Activated naive CD4-positive, alpha-beta T cell treated with anti-CD3 and anti-CD28 coated beads, Interleukin-2, amount 10 ng/mL, durations not matched to agents 7 days and 5 days (primary cell): ENCODE results near the gene OTUB2.

Experiments used
- CTCF ChIA-PET: fragments of 350-600 bp; sonication (Branson Sonifier 250); formaldehyde crosslinking; loops from one replicate; lab custom pipeline; 2021; ENCODE audit warnings: antibody characterized with exemption; lab: Charles Lee
- DNase-seq: peaks from one replicate; pipeline ENCODE4 v3.0.0-alpha.2; 2020
- H3K27ac Mint-ChIP-seq: one replicate; pipeline ENCODE4 v1.8.0; 2021; ENCODE audit warnings: mild to moderate bottlenecking, moderate library complexity, mixed read lengths
- H3K27me3 Mint-ChIP-seq: one replicate; pipeline ENCODE4 v1.8.0; 2021; ENCODE audit warnings: mild to moderate bottlenecking, mixed read lengths
- H3K36me3 Mint-ChIP-seq: one replicate; pipeline ENCODE4 v1.8.0; 2021; ENCODE audit warnings: mixed read lengths
- H3K4me1 Mint-ChIP-seq: one replicate; pipeline ENCODE4 v1.8.0; 2021; ENCODE audit warnings: mixed read lengths
- H3K4me3 Mint-ChIP-seq: one replicate; pipeline ENCODE4 v1.8.0; 2021; ENCODE audit warnings: mild to moderate bottlenecking, moderate library complexity, mixed read lengths
- H3K9me3 Mint-ChIP-seq: one replicate; pipeline ENCODE4 v1.8.0; 2021; ENCODE audit warnings: mixed read lengths

The OTUB2 gene

GRCh38 chr14:94019329-94019728 lies 6.8 kb upstream of the OTUB2 start:
- H3K4me1 Mint-ChIP-seq, result peaks cover 50% of the 10 kb centered on the region
- H3K27ac Mint-ChIP-seq, result no peak overlapping the region
- DNase-seq, result no peak
- peaks cover 70% of the 10 kb centered on the region for H3K27me3 Mint-ChIP-seq
- no peaks in the 10 kb centered on the region for H3K9me3 Mint-ChIP-seq
- H3K36me3 Mint-ChIP-seq, result no peaks in the 10 kb centered on the region
- CTCF ChIA-PET, result interaction anchor here (0.8 to 3.9 kb wide), 2 partner anchors 15 to 17 kb away, joined by 3 to 16 read pairs; no protein-coding TSS in a partner anchor
- H3K4me3 Mint-ChIP-seq, result no peak overlapping the region

GRCh38 chr14:94020267-94020666 lies 5.9 kb upstream of the OTUB2 start:
- Mint-ChIP-seq H3K36me3 (no peaks in the 10 kb centered on the region), H3K27ac (no peak overlapping the region), H3K27me3 (peaks cover 69% of the 10 kb centered on the region), H3K4me3 (no peak overlapping the region), H3K9me3 (no peaks in the 10 kb centered on the region), H3K4me1 (peaks cover 44% of the 10 kb centered on the region)
- DNase-seq, result no peak
- CTCF ChIA-PET, result interaction anchor here (2.0 to 6.4 kb wide), 4 partner anchors 15 to 116 kb away, joined by 8 to 44 read pairs (median 14); no protein-coding TSS in a partner anchor

- no peak for DNase-seq
- Mint-ChIP-seq H3K36me3 (no peaks in the 10 kb centered on the region), H3K27me3 (peaks cover 61% of the 10 kb centered on the region), H3K4me1 (peaks cover 48% of the 10 kb centered on the region), H3K9me3 (no peaks in the 10 kb centered on the region), H3K27ac (no peak overlapping the region), H3K4me3 (no peak overlapping the region)
- CTCF ChIA-PET, result interaction anchor here (0.7 to 6.4 kb wide), 12 partner anchors 12 to 159 kb away, joined by 3 to 44 read pairs (median 4); no protein-coding TSS in a partner anchor
Observed at GRCh38 chr14:94021001-94021400, 5.1 kb upstream of the OTUB2 start.

DNA sequence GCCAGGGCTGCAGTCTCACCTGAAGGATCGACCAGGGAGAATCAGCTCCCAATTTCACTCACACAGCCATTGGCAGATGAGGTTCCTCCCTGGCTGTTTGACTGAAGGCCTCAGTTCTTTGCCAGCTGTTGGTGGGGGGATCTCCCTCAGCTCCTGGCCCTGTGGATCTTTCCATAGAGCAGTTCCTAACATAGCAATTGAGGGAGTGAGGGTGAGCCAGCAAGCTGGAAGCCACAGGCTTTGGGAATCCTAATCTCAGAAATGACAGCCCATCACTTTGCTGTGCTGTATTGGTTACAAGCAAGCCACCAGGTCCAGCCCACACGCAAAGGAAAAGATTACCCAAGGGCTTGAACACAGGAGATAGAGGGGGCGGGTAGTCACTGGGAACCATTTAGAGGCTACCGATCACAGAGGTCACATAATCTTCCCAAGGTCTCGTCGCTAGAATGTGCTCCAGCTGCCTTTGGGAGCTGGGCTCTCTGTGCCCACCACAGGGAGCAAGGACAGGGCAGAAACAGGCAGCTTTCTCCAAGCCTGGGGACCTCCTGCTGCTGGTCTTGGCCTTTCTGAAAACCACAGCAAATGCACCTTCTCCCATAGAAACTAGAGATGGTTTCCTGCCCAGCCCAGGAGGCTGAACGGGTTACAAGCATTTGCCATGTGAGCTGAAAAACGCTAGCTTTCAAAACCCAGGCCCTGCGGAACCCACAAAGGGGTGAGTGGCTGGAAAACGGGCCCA lies 4.6 kb upstream of the OTUB2 start:
- Mint-ChIP-seq H3K4me1 (peaks cover 51% of the 10 kb centered on the region), H3K36me3 (no peaks in the 10 kb centered on the region), H3K27ac (peak overlapping the region; percentile 77), H3K9me3 (no peaks in the 10 kb centered on the region), H3K27me3 (peaks cover 55% of the 10 kb centered on the region), H3K4me3 (no peak overlapping the region)
- peak; percentile 54 for DNase-seq
- CTCF ChIA-PET, result interaction anchor here (0.7 to 6.4 kb wide), 12 partner anchors 12 to 159 kb away, joined by 3 to 44 read pairs (median 4); no protein-coding TSS in a partner anchor

DNA sequence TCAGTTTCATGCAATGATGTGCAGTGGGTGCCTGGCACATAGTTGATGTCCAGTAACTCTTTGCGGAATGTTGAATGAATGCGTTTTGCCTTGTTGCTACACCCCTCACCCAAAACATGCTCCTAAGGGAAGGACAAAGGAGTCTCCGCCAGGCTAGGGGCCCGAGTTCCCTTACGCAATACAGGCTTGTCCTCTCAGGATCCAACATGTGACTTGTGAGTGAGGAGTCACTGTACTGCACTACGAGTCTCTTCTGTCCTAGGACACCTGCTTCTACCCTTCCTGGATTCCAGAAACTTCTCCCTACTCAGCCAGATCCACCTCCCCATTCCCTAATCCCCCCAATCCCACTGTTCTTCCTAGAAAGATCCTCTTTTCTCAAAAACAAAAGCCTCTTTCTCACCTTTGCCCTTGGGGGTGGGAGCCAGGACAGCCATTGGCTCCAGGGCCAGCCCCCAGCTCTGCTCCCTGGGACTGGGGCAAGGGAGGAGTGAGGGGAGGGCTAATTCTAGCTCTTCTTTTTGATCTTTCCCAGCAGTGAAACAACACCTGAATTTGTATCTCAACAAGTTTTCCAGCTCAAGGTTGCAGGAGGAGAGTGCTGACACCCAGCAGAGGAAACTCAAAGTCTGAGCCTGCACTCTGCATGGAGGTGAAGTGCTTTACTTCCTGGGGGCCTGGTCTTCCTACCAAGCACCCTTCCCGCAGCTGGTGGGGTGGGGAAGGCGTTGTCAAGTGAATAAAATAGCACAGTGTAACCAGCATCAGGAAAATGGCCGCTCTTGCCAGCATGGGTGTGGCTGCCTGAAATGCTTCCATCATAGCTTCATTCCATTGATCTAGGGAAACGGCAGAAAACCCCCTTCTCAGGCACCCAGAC lies 3.4 kb upstream of the OTUB2 start:
- peaks cover 58% of the 10 kb centered on the region for H3K4me1 Mint-ChIP-seq
- CTCF ChIA-PET, result interaction anchor here (1.0 to 6.4 kb wide), 6 partner anchors 12 to 114 kb away, joined by 3 to 44 read pairs (median 8); no protein-coding TSS in a partner anchor
- H3K36me3 Mint-ChIP-seq, result no peaks in the 10 kb centered on the region
- no peaks in the 10 kb centered on the region for H3K9me3 Mint-ChIP-seq
- H3K27me3 Mint-ChIP-seq, result peaks cover 43% of the 10 kb centered on the region
- peak overlapping the region; percentile 77 for H3K27ac Mint-ChIP-seq
- DNase-seq, result no peak
- no peak overlapping the region for H3K4me3 Mint-ChIP-seq

DNA sequence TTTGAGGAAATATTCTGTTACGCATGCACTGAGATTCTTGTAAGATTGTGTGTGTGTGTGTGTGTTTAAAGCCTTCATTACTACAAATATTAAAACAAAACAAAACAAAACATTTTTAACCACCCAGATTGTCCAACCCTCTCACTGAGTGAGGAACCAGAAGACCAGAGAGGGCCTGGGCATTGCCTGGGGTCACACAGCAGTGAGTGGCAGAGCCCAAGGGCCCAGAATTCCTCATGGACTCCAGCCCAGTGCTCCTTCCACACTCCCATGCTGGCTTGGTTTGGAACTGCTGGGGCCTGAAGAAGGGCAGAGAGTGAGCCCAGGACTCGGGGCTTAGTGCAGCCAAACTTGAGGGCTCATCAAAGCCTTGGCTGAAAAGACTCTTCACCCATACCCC lies 1.6 kb upstream of the OTUB2 start:
- Mint-ChIP-seq H3K9me3 (no peaks in the 10 kb centered on the region), H3K4me1 (peaks cover 74% of the 10 kb centered on the region), H3K27ac (no peak overlapping the region), H3K36me3 (peaks cover 2% of the 10 kb centered on the region), H3K4me3 (no peak overlapping the region), H3K27me3 (peaks cover 36% of the 10 kb centered on the region)
- CTCF ChIA-PET, result interaction anchor here (1.1 to 6.4 kb wide), 2 partner anchors 10 to 11 kb away, joined by 3 to 44 read pairs; no protein-coding TSS in a partner anchor
- no peak for DNase-seq

- peak overlapping the region; percentile 72 for H3K4me3 Mint-ChIP-seq
- H3K27ac Mint-ChIP-seq, result peak overlapping the region; percentile 66
- no peak for DNase-seq
- no peaks in the 10 kb centered on the region for H3K9me3 Mint-ChIP-seq
- peaks cover 25% of the 10 kb centered on the region for H3K27me3 Mint-ChIP-seq
- CTCF ChIA-PET, result interaction anchor here (0.6 to 6.4 kb wide), 5 partner anchors 9 to 111 kb away, joined by 3 to 44 read pairs (median 3); no protein-coding TSS in a partner anchor
- peaks cover 68% of the 10 kb centered on the region for H3K4me1 Mint-ChIP-seq
- peaks cover 2% of the 10 kb centered on the region for H3K36me3 Mint-ChIP-seq
Observed at GRCh38 chr14:94025720-94026119, 420 bp upstream of the OTUB2 start.

GRCh38 chr14:94026889-94027469 lies 839 bp downstream of the OTUB2 start:
- peak overlapping the region; percentile 49 for H3K4me3 Mint-ChIP-seq
- H3K4me1 Mint-ChIP-seq, result peaks cover 55% of the 10 kb centered on the region
- peaks cover 18% of the 10 kb centered on the region for H3K27me3 Mint-ChIP-seq
- no peak overlapping the region for H3K27ac Mint-ChIP-seq
- no peaks in the 10 kb centered on the region for H3K9me3 Mint-ChIP-seq
- CTCF ChIA-PET, result interaction anchor here (0.7 to 1.7 kb wide), 3 partner anchors 9 to 87 kb away, joined by 3 to 11 read pairs (median 8); no protein-coding TSS in a partner anchor
- peaks cover 2% of the 10 kb centered on the region for H3K36me3 Mint-ChIP-seq
- no peak for DNase-seq

DNA sequence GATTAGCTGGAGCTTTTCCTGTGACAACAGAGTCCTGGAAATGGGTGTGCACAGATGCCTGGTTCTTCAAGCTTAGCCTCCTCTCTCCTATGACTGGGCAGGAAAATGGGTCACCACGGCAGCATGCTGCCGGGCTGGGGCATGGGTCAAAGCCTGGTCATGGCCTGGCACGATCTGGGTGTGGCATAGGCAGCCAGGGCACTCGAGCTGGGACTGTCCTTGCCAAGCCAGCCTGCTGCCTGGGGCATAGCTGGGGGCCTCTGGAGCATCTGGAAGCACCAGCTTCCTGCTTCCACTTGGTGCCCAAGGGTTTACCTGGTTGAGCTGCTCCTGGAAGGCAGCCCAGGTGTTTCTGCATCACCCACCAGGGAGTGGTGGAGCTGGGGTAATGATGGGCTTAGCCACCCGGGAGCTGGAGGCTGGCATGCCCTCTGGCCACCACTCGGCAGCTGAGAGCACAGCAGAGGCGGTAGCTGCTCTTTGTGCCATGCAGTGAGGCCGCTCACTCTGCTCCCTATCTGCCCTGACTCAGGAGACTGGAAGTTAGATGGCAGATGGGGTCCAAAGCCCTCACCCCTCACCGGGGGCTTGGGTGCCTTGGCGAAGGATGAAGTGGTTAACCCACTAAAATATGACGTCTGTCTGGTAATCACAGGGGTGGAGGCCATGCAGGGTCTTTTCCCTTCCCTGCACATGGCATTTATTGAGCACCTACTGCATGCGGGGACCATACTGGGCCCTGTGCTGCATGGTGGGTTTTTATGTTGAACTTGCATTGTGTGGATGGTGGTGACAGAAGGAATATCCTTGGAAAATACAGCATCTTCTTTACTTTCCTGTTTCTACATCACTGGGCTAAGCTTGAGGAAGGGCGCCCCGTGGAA lies 1.7 kb downstream of the OTUB2 start:
- no peaks in the 10 kb centered on the region for H3K9me3 Mint-ChIP-seq
- peaks cover 18% of the 10 kb centered on the region for H3K27me3 Mint-ChIP-seq
- peak overlapping the region; percentile 21 for H3K27ac Mint-ChIP-seq
- peak overlapping the region; percentile 49 for H3K4me3 Mint-ChIP-seq
- peaks cover 2% of the 10 kb centered on the region for H3K36me3 Mint-ChIP-seq
- CTCF ChIA-PET, result interaction anchor here (0.7 to 2.3 kb wide), 10 partner anchors 8 to 154 kb away, joined by 3 to 13 read pairs (median 4); no protein-coding TSS in a partner anchor
- peaks cover 47% of the 10 kb centered on the region for H3K4me1 Mint-ChIP-seq
- DNase-seq, result no peak

- H3K36me3 Mint-ChIP-seq, result peaks cover 2% of the 10 kb centered on the region
- peaks cover 40% of the 10 kb centered on the region for H3K4me1 Mint-ChIP-seq
- peak; percentile 41 for DNase-seq
- H3K27me3 Mint-ChIP-seq, result peaks cover 14% of the 10 kb centered on the region
- no peaks in the 10 kb centered on the region for H3K9me3 Mint-ChIP-seq
- peak overlapping the region; percentile 47 for H3K4me3 Mint-ChIP-seq
- CTCF ChIA-PET, result interaction anchor here (0.9 to 2.3 kb wide), 13 partner anchors 8 to 279 kb away, joined by 3 to 13 read pairs (median 4); partner anchors contain the start of gene IFI27L2
- H3K27ac Mint-ChIP-seq, result peak overlapping the region; percentile 4
Observed at GRCh38 chr14:94028450-94028826, 2.3 kb downstream of the OTUB2 start.

DNA sequence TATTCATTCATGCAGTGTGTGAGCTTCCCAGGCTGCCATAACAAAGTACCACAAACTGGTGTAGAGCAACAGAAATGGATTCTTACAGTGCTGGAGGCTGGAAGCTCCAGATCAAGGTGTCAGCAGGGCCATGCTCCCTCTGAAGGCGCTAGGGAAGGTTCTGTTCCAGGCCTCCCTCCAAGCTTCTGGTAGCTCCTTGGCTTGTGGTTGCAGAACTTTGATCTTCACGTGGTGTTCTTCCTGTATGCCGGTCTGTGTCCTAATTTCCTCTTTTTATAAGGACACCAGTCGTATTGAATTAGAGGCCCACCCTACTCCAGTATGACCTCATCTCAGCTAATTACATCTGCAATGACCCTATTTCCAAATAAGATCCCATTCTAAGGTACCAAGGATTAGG lies 3.1 kb downstream of the OTUB2 start:
- Mint-ChIP-seq H3K4me3 (no peak overlapping the region), H3K27ac (no peak overlapping the region), H3K36me3 (peaks cover 2% of the 10 kb centered on the region), H3K9me3 (no peaks in the 10 kb centered on the region), H3K4me1 (peaks cover 35% of the 10 kb centered on the region), H3K27me3 (peaks cover 6% of the 10 kb centered on the region)
- DNase-seq, result no peak
- CTCF ChIA-PET, result interaction anchor here (0.9 to 2.3 kb wide), 8 partner anchors 9 to 278 kb away, joined by 3 to 13 read pairs (median 4); partner anchors contain the start of gene IFI27L2

GRCh38 chr14:94029671-94030203 lies 3.6 kb downstream of the OTUB2 start:
- H3K4me3 Mint-ChIP-seq, result no peak overlapping the region
- no peaks in the 10 kb centered on the region for H3K9me3 Mint-ChIP-seq
- DNase-seq, result no peak
- peaks cover 2% of the 10 kb centered on the region for H3K36me3 Mint-ChIP-seq
- CTCF ChIA-PET, result interaction anchor here (1.1 to 2.3 kb wide), 6 partner anchors 28 to 107 kb away, joined by 3 to 13 read pairs (median 4); partner anchors contain the start of gene IFI27L2
- peaks cover 33% of the 10 kb centered on the region for H3K4me1 Mint-ChIP-seq
- peak overlapping the region; percentile 50 for H3K27ac Mint-ChIP-seq
- peaks cover 3% of the 10 kb centered on the region for H3K27me3 Mint-ChIP-seq
